Upper lobe of left lung (tissue), 6 donors: Measurements from ENCODE around the gene TCTN2. TPM values are rescaled to one million over a fixed set of nuclear protein-coding genes. Genes with fewer than 3 reads are reported as not detected.

ENCODE experiments used
- ATAC-seq, 2 donors: fragments of 200-7000 bp; cut with Tn5 transposase; one replicate each; pipeline ENCODE4 v1.9.1; 2022; ENCODE audit warnings: mild to moderate bottlenecking in 2 of 2, moderate library complexity in 2 of 2; ENCODE audit not compliant: low FRiP score in 2 of 2
- DNase-seq, 2 donors: peaks; one replicate each; pipeline ENCODE4 v3.0.0-alpha.2; 2019 to 2020
- H3K27ac ChIP-seq, 4 donors: fragments of 200-600 bp; sonication (generic); one replicate each; pipeline ENCODE4 v1.5.1; 2016 to 2019
- H3K27me3 ChIP-seq, 4 donors: fragments of 200-600 bp; sonication (generic); one replicate each; pipeline ENCODE4 v1.5.1; 2017 to 2019
- H3K36me3 ChIP-seq, 4 donors: fragments of 200-600 bp; sonication (generic); one replicate each; pipeline ENCODE4 v1.5.1; 2016 to 2019
- H3K4me1 ChIP-seq, 4 donors: fragments of 200-600 bp; sonication (generic); one replicate each; pipeline ENCODE4 v1.5.1; 2018 to 2019
- H3K4me3 ChIP-seq, 4 donors: fragments of 200-600 bp; sonication (generic); one replicate each; pipeline ENCODE4 v1.5.1; 2017 to 2019; ENCODE audit warnings: mild to moderate bottlenecking in 2 of 4, moderate library complexity in 1 of 4
- H3K9me3 ChIP-seq, 4 donors: fragments of 200-600 bp; sonication (generic); one replicate each; pipeline ENCODE4 v1.5.1; 2018 to 2019
- EP300 ChIP-seq, 4 donors: sonication (generic); formaldehyde crosslinking; IDR thresholded peaks; one replicate each; pipeline ENCODE4 v1.5.1; 2017; ENCODE audit warnings: antibody characterized with exemption in 4 of 4, control low read depth in 2 of 4
- POLR2A ChIP-seq, 4 donors: fragments of 450-650 bp; IDR thresholded peaks; one replicate each; pipeline ENCODE4 v1.5.1; 2016 to 2017; ENCODE audit warnings: antibody characterized with exemption in 4 of 4, mild to moderate bottlenecking in 2 of 4
- POLR2AphosphoS5 ChIP-seq, 2 donors: sonication (generic); formaldehyde crosslinking; IDR thresholded peaks; one replicate each; pipeline ENCODE4 v1.5.1; 2017; ENCODE audit warnings: antibody characterized with exemption in 2 of 2
- WGBS, 2 donors: methylation state at CpG; one replicate each; pipeline ENCODE4 v1.1.5; 2017 to 2018; 5-methylcytosine and 5-hydroxymethylcytosine counted together
- total RNA-seq, 6 donors: library from RNA; depleted of rRNA in 4 of 6; stranded (reverse); fragments of >200 nt in 4 of 6; gene quantifications; one replicate each; pipeline versions ENCODE4 v1.1.0 to v1.2.1, GENCODE V29; 2016 to 2021
- TF ChIP-seq, protein P1 (sequence below), 6 experiments: fragments of 450-650 bp in 4 of 6; fragments of 200-600 bp in 2 of 6; sonication (generic) in 2 of 6; IDR thresholded peaks; one replicate each; pipeline ENCODE4 v1.5.1; 2016 to 2019; ENCODE audit warnings: antibody characterized with exemption in 6 of 6
- donor health status: DM: no; HTN: no; CAD: no; lungs with moderate emphysema.
- donor health status: DM: no; HTN: yes; CAD: no; lungs with severe emphysema.

TCTN2 gene
- total RNA-seq, 6 donors from 2014 or later: 8.4 to 22.3 (median 14.8) TPM

DNA sequence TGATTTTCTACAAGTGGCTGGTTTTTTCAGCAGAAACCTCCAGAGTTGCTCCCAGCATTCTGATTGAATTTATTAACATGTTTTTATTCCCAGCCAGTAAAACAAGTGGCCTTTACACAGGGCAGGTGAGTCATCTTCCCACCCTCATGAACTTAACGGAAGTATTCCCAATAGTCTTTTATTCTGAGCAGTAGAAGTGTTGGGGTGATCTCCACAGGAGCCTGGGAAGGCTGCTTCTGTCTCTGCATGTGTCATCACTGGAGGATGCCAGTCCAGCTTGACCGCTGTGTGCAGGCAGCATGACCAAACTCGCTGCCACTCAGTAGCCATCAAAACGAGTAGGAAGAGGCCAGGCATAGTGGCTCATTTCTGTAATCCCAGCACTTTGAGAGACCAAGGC is 77.7 kb downstream of the TCTN2 start:
- Histone ChIP-seq H3K4me1 (no peaks in the 10 kb centered on the region), H3K9me3 (no peaks in the 10 kb centered on the region), H3K27ac (no peak overlapping the region), H3K4me3 (no peak overlapping the region), H3K36me3 (peaks cover 19 to 83% (median 46%) of the 10 kb centered on the region in 4 donors), H3K27me3 (no peaks in the 10 kb centered on the region)
- 73 to 86% methylated on average over 1 to 4 of the region's 4 CpGs for WGBS, 2 donors
- ATAC-seq (no peak), DNase-seq (no peak)
- TF ChIP-seq POLR2A (IDR thresholded peaks at IDR 0.05) (no peak), EP300 (IDR thresholded peaks at IDR 0.05) (no peak), POLR2AphosphoS5 (IDR thresholded peaks at IDR 0.05) (no peak)
- TF ChIP-seq, protein P1, sequence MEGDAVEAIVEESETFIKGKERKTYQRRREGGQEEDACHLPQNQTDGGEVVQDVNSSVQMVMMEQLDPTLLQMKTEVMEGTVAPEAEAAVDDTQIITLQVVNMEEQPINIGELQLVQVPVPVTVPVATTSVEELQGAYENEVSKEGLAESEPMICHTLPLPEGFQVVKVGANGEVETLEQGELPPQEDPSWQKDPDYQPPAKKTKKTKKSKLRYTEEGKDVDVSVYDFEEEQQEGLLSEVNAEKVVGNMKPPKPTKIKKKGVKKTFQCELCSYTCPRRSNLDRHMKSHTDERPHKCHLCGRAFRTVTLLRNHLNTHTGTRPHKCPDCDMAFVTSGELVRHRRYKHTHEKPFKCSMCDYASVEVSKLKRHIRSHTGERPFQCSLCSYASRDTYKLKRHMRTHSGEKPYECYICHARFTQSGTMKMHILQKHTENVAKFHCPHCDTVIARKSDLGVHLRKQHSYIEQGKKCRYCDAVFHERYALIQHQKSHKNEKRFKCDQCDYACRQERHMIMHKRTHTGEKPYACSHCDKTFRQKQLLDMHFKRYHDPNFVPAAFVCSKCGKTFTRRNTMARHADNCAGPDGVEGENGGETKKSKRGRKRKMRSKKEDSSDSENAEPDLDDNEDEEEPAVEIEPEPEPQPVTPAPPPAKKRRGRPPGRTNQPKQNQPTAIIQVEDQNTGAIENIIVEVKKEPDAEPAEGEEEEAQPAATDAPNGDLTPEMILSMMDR (IDR thresholded peaks at IDR 0.05): no peak

DNA sequence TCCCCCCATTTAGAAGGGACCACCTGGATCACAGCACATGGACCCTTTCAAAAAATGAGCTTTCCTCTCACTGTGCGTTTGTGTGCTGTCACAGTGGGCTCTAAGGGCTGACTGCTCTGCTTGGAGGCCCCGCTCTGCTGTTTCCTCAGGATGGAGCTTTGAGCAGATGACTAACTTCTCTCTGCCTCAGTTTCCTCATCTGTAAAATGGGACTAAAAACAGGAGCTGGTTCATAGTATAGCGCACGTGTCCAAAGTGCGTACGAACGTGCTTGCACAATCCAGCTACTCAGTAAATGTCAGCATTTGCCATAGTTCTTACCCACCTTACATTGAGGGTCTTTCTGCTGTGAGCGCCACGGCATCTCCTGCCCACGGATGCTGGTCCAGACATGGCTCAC is 78.4 kb downstream of the TCTN2 start:
- 94 to 99% methylated on average over 9 to 10 of the region's 10 CpGs for WGBS, 2 donors
- no peaks in the 10 kb centered on the region for H3K9me3 ChIP-seq
- peaks cover 20 to 83% (median 48%) of the 10 kb centered on the region in 4 donors for H3K36me3 ChIP-seq
- no peaks in the 10 kb centered on the region for H3K4me1 ChIP-seq
- no peak overlapping the region for H3K27ac ChIP-seq
- DNase-seq (no peak), ATAC-seq (no peak)
- no peak overlapping the region for H3K4me3 ChIP-seq
- H3K27me3 ChIP-seq: no peaks in the 10 kb centered on the region
- no peak for TF ChIP-seq POLR2A (IDR thresholded peaks at IDR 0.05)
- no peak for TF ChIP-seq EP300 (IDR thresholded peaks at IDR 0.05)
- no peak for TF ChIP-seq POLR2AphosphoS5 (IDR thresholded peaks at IDR 0.05)
- TF ChIP-seq, protein P1 (IDR thresholded peaks at IDR 0.05): no peak

DNA sequence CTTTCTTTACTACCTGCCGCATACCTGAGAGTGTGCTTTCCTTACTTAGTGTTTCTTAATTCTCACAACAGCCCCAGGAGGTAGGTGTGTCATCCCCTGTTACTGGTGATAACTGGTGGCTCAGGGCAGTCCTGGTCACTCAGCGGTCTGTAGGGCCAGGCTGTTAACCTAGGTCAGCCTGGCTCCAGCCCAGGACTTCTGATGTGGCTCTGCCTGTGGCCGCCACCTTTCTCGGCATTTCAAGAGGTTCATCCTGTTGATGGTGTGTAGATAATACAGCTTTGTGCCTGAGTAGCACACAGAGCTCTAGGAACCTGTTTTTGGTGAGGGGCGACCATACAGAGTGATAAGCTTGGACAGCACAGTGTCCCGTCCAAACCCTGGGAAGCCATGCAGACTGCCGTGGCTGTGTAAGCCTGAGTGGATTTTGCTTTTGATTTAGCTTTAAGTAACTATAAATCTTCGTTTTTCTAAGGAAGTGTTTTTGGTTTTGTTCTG is 79.3 kb downstream of the TCTN2 start:
- no peaks in the 10 kb centered on the region for H3K4me1 ChIP-seq
- no peaks in the 10 kb centered on the region for H3K27me3 ChIP-seq
- no peak overlapping the region for H3K4me3 ChIP-seq
- H3K9me3 ChIP-seq: no peaks in the 10 kb centered on the region
- ATAC-seq (no peak), DNase-seq (no peak)
- H3K27ac ChIP-seq: no peak overlapping the region
- TF ChIP-seq, protein P1 (IDR thresholded peaks at IDR 0.05): no peak
- no peak for TF ChIP-seq POLR2AphosphoS5 (IDR thresholded peaks at IDR 0.05)
- TF ChIP-seq POLR2A (IDR thresholded peaks at IDR 0.05): no peak
- TF ChIP-seq EP300 (IDR thresholded peaks at IDR 0.05): no peak
- H3K36me3 ChIP-seq: peaks cover 22 to 83% (median 45%) of the 10 kb centered on the region in 4 donors
- WGBS, 2 donors: 89 to 90% methylated on average over 7 to 8 of the region's 8 CpGs

DNA sequence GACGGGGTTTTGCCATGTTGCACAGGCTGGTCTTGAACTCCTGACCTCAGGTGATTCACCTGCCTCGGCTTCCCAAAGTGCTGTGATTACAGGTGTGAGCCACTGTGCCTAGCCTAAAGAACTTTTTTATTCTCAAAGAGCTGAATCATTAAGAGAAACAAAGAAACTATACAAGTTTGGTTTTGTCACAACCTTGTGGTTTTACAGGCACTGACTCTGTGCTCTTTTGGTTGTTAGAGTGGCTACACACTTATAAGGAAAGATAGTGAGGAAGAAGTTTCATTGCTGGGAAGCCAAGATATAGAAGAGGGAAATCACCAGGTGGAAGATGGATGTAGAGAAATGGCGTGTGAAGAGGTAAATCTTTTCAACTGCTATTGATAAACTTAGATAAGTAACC is 81.1 kb downstream of the TCTN2 start:
- Histone ChIP-seq H3K27ac (no peak overlapping the region), H3K9me3 (no peaks in the 10 kb centered on the region), H3K4me3 (no peak overlapping the region), H3K36me3 (peaks cover 22 to 87% (median 49%) of the 10 kb centered on the region in 4 donors), H3K27me3 (no peaks in the 10 kb centered on the region), H3K4me1 (no peaks in the 10 kb centered on the region)
- WGBS, 2 donors: 93 to 95% methylated on average over 3 of the region's 3 CpGs
- DNase-seq (no peak), ATAC-seq (no peak)
- TF ChIP-seq EP300 (IDR thresholded peaks at IDR 0.05) (no peak), POLR2A (IDR thresholded peaks at IDR 0.05) (no peak), POLR2AphosphoS5 (IDR thresholded peaks at IDR 0.05) (no peak)
- TF ChIP-seq, protein P1 (IDR thresholded peaks at IDR 0.05): no peak
